Vagina (tissue), 2 donors: ENCODE measurements around the gene EIF3I.

Experiments
- CTCF ChIP-seq, 3 experiments: fragments of 450-650 bp in 2 of 3; fragments of 200-600 bp in 1 of 3; sonication (generic) in 1 of 3; IDR thresholded peaks; one replicate each; pipeline ENCODE4 v1.5.1; 2017 to 2019; ENCODE audit warnings: antibody characterized with exemption in 3 of 3, mild to moderate bottlenecking in 2 of 3, moderate library complexity in 2 of 3
- POLR2A ChIP-seq, 2 donors: fragments of 450-650 bp; IDR thresholded peaks; one replicate each; pipeline ENCODE4 v1.6.1; 2017; ENCODE audit warnings: antibody characterized with exemption in 2 of 2, mild to moderate bottlenecking in 2 of 2, moderate library complexity in 2 of 2
- POLR2AphosphoS5 ChIP-seq, 2 donors: sonication (generic); formaldehyde crosslinking; IDR thresholded peaks; one replicate each; pipeline ENCODE4 v1.9.0; 2017; ENCODE audit warnings: antibody characterized with exemption in 2 of 2, mild to moderate bottlenecking in 2 of 2, low read depth in 1 of 2; ENCODE audit not compliant: insufficient read depth in 1 of 2

DNA sequence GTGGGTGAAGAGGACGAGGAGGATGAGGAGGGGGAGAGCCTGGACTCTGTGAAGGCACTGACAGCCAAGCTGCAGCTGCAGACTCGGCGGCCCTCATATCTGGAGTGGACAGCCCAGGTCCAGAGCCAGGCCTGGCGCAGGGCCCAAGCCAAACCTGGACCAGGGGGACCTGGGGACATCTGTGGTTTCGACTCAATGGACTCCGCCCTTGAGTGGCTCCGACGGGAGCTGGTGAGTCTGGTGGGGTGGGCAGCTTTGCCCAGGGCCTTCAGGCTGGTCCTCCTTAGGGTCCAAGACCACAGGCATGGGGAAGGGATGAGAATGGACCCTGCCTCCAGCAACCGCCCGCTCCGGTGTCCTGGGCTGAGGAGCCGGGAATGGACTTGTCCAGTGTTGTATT, 25.2 kb downstream of the EIF3I start:
- TF ChIP-seq CTCF (IDR thresholded peaks at IDR 0.05) (no peak), POLR2AphosphoS5 (IDR thresholded peaks at IDR 0.05; ENCODE audit: insufficient read depth in 1 of 2, low read depth in 1 of 2) (no peak), POLR2A (IDR thresholded peaks at IDR 0.05) (no peak)
